ENCODE results near the gene ZBTB38. TPM values are rescaled to one million over a fixed set of nuclear protein-coding genes. Genes with fewer than 3 reads are reported as not detected.

The ZBTB38 gene
- total and polyA plus RNA-seq, 2 of the 13 experiments (the other 11 are each of a cell fraction or from before 2014, with no cell fraction given) = 26.8 to 51.7 TPM

- TF ChIP-seq ZNF570 (CRISPR knock-in tag; IDR thresholded peaks at IDR 0.05; ENCODE audit: borderline replicate concordance) (no peak), MXI1 (IDR thresholded peaks at IDR 0.05; ENCODE audit: borderline replicate concordance, low read depth, low read length) (peak; percentile 59; the same call in 1 of the 3 replicates), HOXA3 (CRISPR knock-in tag; IDR thresholded peaks at IDR 0.05) (peak; percentile 61; the same call in 1 of the 2 replicates), ZBTB7A (CRISPR knock-in tag; IDR thresholded peaks at IDR 0.05) (no peak), ZBTB40 (IDR thresholded peaks at IDR 0.05) (no peak), ZBTB40 (CRISPR knock-in tag; IDR thresholded peaks at IDR 0.05) (no peak), SYNCRIP (IDR thresholded peaks at IDR 0.05; ENCODE audit: insufficient read depth, low read depth, low read length) (no peak), ZNF792 (CRISPR knock-in tag; IDR thresholded peaks at IDR 0.05) (peak; percentile 65; the same call in 1 of the 2 replicates), ZNF484 (CRISPR knock-in tag; IDR thresholded peaks at IDR 0.05; ENCODE audit: borderline replicate concordance, low read depth) (no peak), RBM39 (IDR thresholded peaks at IDR 0.05; ENCODE audit: low read depth, low read length, poor library complexity, severe bottlenecking) (no peak), MXD1 (CRISPR knock-in tag; IDR thresholded peaks at IDR 0.05) (no peak), NCOA1 (CRISPR knock-in tag; IDR thresholded peaks at IDR 0.05) (no peak), SP1 (IDR thresholded peaks at IDR 0.05) (no peak), SP1 (CRISPR knock-in tag; IDR thresholded peaks at IDR 0.05) (no peak), CTCF (CRISPR knock-in tag; IDR thresholded peaks at IDR 0.05) (peak; percentile 89), ZFY (CRISPR knock-in tag; IDR thresholded peaks at IDR 0.05) (no peak), MED1 (CRISPR knock-in tag; IDR thresholded peaks at IDR 0.05) (peak; percentile 85)
- TF ChIP-seq, protein P1, sequence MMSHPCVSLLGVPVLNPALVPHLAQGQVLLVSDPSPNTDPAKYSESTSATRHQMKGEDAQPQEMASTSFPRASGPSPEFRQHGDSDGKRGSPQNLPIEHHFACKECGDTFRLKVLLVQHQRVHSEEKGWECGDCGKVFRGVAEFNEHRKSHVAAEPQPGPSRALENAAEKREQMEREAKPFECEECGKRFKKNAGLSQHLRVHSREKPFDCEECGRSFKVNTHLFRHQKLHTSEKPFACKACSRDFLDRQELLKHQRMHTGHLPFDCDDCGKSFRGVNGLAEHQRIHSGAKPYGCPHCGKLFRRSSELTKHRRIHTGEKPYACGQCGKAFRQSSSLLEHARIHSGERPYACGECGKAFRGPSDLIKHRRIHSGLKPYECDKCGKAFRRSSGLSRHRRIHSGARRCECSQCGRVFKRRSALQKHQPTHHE (CRISPR knock-in tag; IDR thresholded peaks at IDR 0.05; ENCODE audit: borderline replicate concordance) = no peak
Observed at GRCh38 chr3:141360888-141361598, 7.3 kb upstream of the ZBTB38 start (continued).

All from HepG2 (cell line).